CD8-positive, alpha-beta memory T cell (primary cell): Measurements from ENCODE around the gene THNSL1. TPM values are rescaled to one million over a fixed set of nuclear protein-coding genes. Genes with fewer than 3 reads are reported as not detected.

Experiments
- CTCF ChIA-PET: fragments of 350-600 bp; sonication (Branson Sonifier 250); formaldehyde crosslinking; loops from one replicate; lab custom pipeline; 2021; ENCODE audit warnings: antibody characterized with exemption; lab: Charles Lee
- POLR2A ChIA-PET: fragments of 350-600 bp; sonication (Branson Sonifier 250); formaldehyde crosslinking; loops from one replicate; lab custom pipeline; 2021; ENCODE audit warnings: antibody characterized with exemption; lab: Charles Lee
- DNase-seq, 5 donors: peaks; one replicate each; pipeline versions ENCODE4 v3.0.0 to v3.0.0-alpha.2; 2020 to 2022; ENCODE audit warnings: mixed read lengths in 1 of 5
- H3K27ac ChIP-seq: one replicate; pipeline ENCODE4 v1.7.0; 2013; ENCODE audit warnings: low read depth, mild to moderate bottlenecking, low read length, moderate library complexity
- H3K27me3 ChIP-seq: 2 replicates; pipeline ENCODE4 v1.7.0; 2013; ENCODE audit warnings: low read length, mild to moderate bottlenecking; ENCODE audit not compliant: insufficient read depth, poor library complexity, severe bottlenecking
- H3K36me3 ChIP-seq: 2 replicates; pipeline ENCODE4 v1.7.0; 2013; ENCODE audit warnings: mild to moderate bottlenecking, low read length, moderate library complexity; ENCODE audit not compliant: insufficient read depth
- H3K4me1 ChIP-seq: 2 replicates; pipeline ENCODE4 v1.7.0; 2013; ENCODE audit warnings: mild to moderate bottlenecking, low read length, moderate library complexity; ENCODE audit not compliant: insufficient read depth
- H3K4me3 ChIP-seq: 2 replicates; pipeline ENCODE4 v1.7.0; 2013; ENCODE audit warnings: mild to moderate bottlenecking, low read length
- H3K9me3 ChIP-seq: 2 replicates; pipeline ENCODE4 v1.7.0; 2013; ENCODE audit warnings: mild to moderate bottlenecking, low read length
- H3K27ac Mint-ChIP-seq, 8 donors: one replicate each; pipeline ENCODE4 v1.8.0; 2020 to 2021; ENCODE audit warnings: mixed read lengths in 8 of 8, mild to moderate bottlenecking in 6 of 8, inconsistent platforms in 3 of 8, moderate library complexity in 3 of 8
- H3K27me3 Mint-ChIP-seq, 2 donors: one replicate each; pipeline ENCODE4 v1.8.0; 2020 to 2021; ENCODE audit warnings: mixed read lengths in 2 of 2, mild to moderate bottlenecking in 1 of 2, moderate library complexity in 1 of 2
- H3K36me3 Mint-ChIP-seq, 3 donors: one replicate each; pipeline ENCODE4 v1.8.0; 2020 to 2021; ENCODE audit warnings: mixed read lengths in 3 of 3, inconsistent platforms in 1 of 3, mild to moderate bottlenecking in 1 of 3
- H3K4me1 Mint-ChIP-seq, 3 donors: one replicate each; pipeline ENCODE4 v1.8.0; 2020 to 2021; ENCODE audit warnings: mixed read lengths in 3 of 3, inconsistent platforms in 1 of 3, mild to moderate bottlenecking in 1 of 3
- H3K4me3 Mint-ChIP-seq, 7 donors: one replicate each; pipeline ENCODE4 v1.8.0; 2020 to 2021; ENCODE audit warnings: mixed read lengths in 7 of 7, mild to moderate bottlenecking in 6 of 7, moderate library complexity in 4 of 7, inconsistent platforms in 2 of 7
- H3K9me3 Mint-ChIP-seq, 5 donors: one replicate each; pipeline ENCODE4 v1.8.0; 2020 to 2022; ENCODE audit warnings: mixed read lengths in 5 of 5, mild to moderate bottlenecking in 3 of 5, moderate library complexity in 2 of 5, inconsistent platforms in 1 of 5
- polyA plus RNA-seq: library from polyadenylated mRNA; unstranded; fragments of 300-500 nt; fragmentation: Illumina TruSeq; gene quantifications from one replicate; pipeline ENCODE4 v1.2.3, GENCODE V29; 2021
- total RNA-seq, 2 experiments: library from RNA; stranded (reverse); gene quantifications; one replicate each; pipeline ENCODE4 v1.2.3, GENCODE V29; 2021

Gene THNSL1
- total and polyA plus RNA-seq, 3 experiments from 2014 or later = 4.1 to 10.6 (median 9.5) TPM

GRCh38 chr10:25075825-25076224 lies 59.4 kb downstream of the THNSL1 start:
- Mint-ChIP-seq H3K4me1 (peaks cover under 1 to 10% (median 1%) of the 10 kb centered on the region in 3 donors), H3K27ac (no peak overlapping the region), H3K27me3 (peaks cover 8 to 13% of the 10 kb centered on the region in 2 donors), H3K9me3 (no peaks in the 10 kb centered on the region), H3K4me3 (no peak overlapping the region), H3K36me3 (no peaks in the 10 kb centered on the region)
- POLR2A ChIA-PET = no interaction called here
- H3K27me3 ChIP-seq = no peaks in the 10 kb centered on the region
- no peaks in the 10 kb centered on the region for H3K4me1 ChIP-seq
- no peak overlapping the region for H3K27ac ChIP-seq
- no peak overlapping the region for H3K4me3 ChIP-seq
- no peaks in the 10 kb centered on the region for H3K9me3 ChIP-seq
- CTCF ChIA-PET = no interaction called here
- DNase-seq = no peak
- H3K36me3 ChIP-seq = no peaks in the 10 kb centered on the region

Other genes starting within 250 kb of the THNSL1 start
- gene PRTFDC1, start 64.0 kb upstream of the THNSL1 start, total RNA-seq = 1 to 10 TPM; 1.5 to 1.6 TPM
- gene PRTFDC1, start 64.0 kb upstream of the THNSL1 start, polyA plus RNA-seq = 1.3 TPM
- not detected for gene ENKUR, start 454 bp upstream of the THNSL1 start, total RNA-seq
- not detected for gene ENKUR, start 454 bp upstream of the THNSL1 start, polyA plus RNA-seq
- not detected for gene GPR158, start 158.4 kb downstream of the THNSL1 start, total RNA-seq
- not detected for gene GPR158, start 158.4 kb downstream of the THNSL1 start, polyA plus RNA-seq